ENCODE data around the gene TSEN2. TPM values are rescaled to one million over a fixed set of nuclear protein-coding genes. Genes with fewer than 3 reads are reported as not detected.

Gene TSEN2
- total and polyA plus RNA-seq, 9 of the 15 experiments (the other 6 are each of a cell fraction or from before 2014, with no cell fraction given), result 38.5 to 76.3 (median 46.6) TPM

GRCh38 chr3:12579905-12580304, 95.6 kb downstream of the TSEN2 start:
- ChIA-PET CTCF (ENCODE audit: low intra/inter-chr PET ratio) (no interaction called here), POLR2A (interaction anchor here (1.0 to 2.9 kb wide), 3 partner anchors 9 to 21 kb away, joined by 3 to 23 read pairs (median 4); no protein-coding TSS in a partner anchor)
- Histone ChIP-seq H3K9me3 (replicated peaks; ENCODE audit: control insufficient read depth, insufficient read depth, low read depth, low read length) (no peaks in the 10 kb centered on the region), H3K9ac (ENCODE audit: insufficient read depth in 1 of 2, low read depth in 2 of 2, low read length in 2 of 2) (no peak overlapping the region), H3K27ac (ENCODE audit: extremely low read depth, low read depth, low read length) (no peak overlapping the region), H3K36me3 (ENCODE audit: control insufficient read depth, insufficient read depth, low read length) (peaks cover 95% of the 10 kb centered on the region), H3K9me1 (ENCODE audit: control insufficient read depth, insufficient read depth, low read length) (no peaks in the 10 kb centered on the region), H3K4me2 (ENCODE audit: insufficient read depth, low read length) (no peak overlapping the region), H3K27me3 (ENCODE audit: control insufficient read depth in 2 of 2, insufficient read depth in 2 of 2, low read length in 2 of 2) (no peaks in the 10 kb centered on the region), H3K4me1 (replicated peaks in 1 of 2; ENCODE audit: control insufficient read depth in 2 of 2, insufficient read depth in 2 of 2, low read length in 2 of 2) (no peaks in the 10 kb centered on the region; a peak in 2 of 5 replicates), H3K79me2 (ENCODE audit: control insufficient read depth, insufficient read depth, low read length) (no peaks in the 10 kb centered on the region), H2AFZ (ENCODE audit: low read depth, low read length) (no peak overlapping the region), H3K4me3 (no peak overlapping the region), H4K20me1 (replicated peaks; ENCODE audit: control insufficient read depth, insufficient read depth, low read length) (peaks cover 19% of the 10 kb centered on the region; the same call in 1 of the 2 replicates)
- intact Hi-C loops (cut with micrococcal nuclease), result no loop called here
- DNase-seq (ENCODE audit: extremely low read depth in 1 of 4, low spot score in 3 of 4), result no peak
- no peak for ATAC-seq
- no peak for FAIRE-seq
- in situ Hi-C loops (cut with MboI), result no loop called here
- TF ChIP-seq CLOCK (CRISPR knock-in tag; IDR thresholded peaks at IDR 0.05; ENCODE audit: borderline replicate concordance) (no peak), FOSL1 (tag; conservative IDR thresholded peaks at IDR 0.05) (peak; percentile 44; the same call in 1 of the 2 replicates), JUND (IDR thresholded peaks at IDR 0.05; ENCODE audit: borderline replicate concordance, low read depth, low read length) (0 out of 2 replicates have a peak, but pooled peaks have one; percentile 11), JUND (tag; IDR thresholded peaks at IDR 0.05; ENCODE audit: borderline replicate concordance, low read depth, low read length) (no peak)
- BruUV-seq (replicated peaks), result no TSS peak
- WGBS (ENCODE audit: insufficient coverage, low coverage, missing lambda C conversion rate), result 45% methylated on average over 3 of the region's 3 CpGs

Data from K562 (cell line).